Ureter (tissue), 1 donor: ENCODE data around the gene CADM3. TPM values are rescaled to one million over a fixed set of nuclear protein-coding genes. Genes with fewer than 3 reads are reported as not detected.

Experiments
- DNase-seq: peaks from one replicate; pipeline ENCODE4 v3.0.0-alpha.2; 2020; ENCODE audit warnings: low spot score
- total RNA-seq: library from RNA; stranded (reverse); gene quantifications from one replicate; pipeline ENCODE4 v1.2.4, GENCODE V29; 2023
- donor health status: DM: yes; HTN: yes; CAD: no.

The CADM3 gene
- total RNA-seq, 1 donor from 2014 or later: 4.2 TPM

DNA sequence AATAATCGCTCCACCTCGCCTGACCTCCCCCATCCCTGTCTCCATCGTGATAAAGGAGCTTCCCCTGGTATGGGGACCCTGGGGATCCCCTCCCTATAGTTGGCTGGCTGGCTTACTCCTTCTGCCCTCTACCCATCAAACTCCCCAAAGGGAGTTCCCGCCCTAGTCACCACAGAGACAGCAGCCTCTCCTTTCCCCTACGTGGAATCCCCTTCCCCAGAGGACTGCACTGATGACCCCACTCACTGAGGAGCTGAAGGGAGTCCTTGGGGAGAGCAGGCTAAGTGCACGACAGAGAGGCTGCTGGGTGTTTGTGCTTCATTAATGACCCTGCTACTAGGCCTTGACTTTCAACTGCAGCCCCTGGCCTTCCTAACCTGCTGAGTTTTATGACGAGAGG is 1.9 kb downstream of the CADM3 start:
- DNase-seq: no peak

DNA sequence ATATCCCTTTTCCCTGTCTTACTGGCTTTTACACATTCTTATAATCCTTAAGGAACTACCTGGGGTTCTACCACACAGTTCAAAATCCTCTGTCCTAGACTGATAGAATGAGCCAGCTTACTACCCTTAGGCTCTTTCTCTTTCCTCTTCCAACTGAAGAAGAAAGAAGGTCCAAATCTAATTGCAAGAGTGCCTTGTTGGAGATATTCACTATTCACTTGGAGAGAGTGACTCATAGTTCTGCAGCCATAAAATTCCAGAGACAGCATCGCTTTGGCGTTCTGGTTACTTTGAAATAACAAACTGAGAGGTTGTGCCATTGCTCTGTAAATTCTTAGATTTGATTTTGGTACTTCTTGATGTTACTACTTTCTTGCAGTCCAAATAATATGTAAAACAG is 4.2 kb downstream of the CADM3 start:
- no peak for DNase-seq

DNA sequence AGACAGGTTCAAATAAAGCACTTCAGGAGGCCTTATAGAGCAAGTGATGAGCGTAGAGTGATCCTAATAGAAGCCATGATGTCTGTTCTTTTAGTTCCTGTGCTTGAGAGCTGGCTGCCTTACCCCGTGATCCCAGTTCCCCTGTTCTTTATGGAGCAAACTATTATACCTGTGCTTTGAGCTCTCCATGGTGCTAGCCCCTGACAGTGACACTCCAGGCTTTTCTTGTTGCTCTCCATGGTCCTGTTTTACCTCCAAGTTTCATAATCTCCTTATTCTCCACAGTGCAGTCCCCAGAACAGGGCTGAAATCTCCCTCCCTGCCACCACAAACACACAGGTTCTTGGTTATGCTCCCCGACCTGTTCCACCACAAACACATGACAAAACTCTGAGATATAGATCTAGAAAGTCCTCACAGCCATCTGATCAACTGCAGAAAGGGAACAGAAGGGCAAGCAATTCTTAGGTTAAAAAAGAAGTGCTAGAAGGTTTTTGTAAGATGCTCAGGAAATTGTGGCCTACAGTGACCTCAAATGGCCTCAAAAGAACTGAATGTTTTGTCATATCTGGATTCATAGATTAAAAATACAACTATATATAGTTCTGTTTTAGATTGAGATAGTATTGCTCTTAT is 6.0 kb downstream of the CADM3 start:
- DNase-seq: no peak

DNA sequence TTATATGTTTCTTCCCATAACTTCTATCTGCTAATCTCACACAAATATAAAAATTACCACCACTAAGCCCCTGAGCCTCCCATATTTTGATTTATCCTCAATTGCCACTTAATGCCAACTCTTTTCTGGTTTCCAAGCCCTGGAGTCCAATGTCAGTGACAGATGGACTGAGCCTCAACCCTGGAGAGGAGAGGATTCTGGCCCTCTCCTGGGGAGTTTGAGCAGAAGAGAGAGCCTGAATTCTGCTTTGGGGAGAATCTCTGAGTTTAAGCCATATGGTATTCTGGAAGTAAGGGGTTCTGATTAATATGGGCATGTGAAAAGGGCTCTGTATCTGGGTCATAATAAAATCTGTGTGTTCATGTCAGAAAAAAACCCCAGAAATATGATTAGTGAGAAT is 8.5 kb downstream of the CADM3 start:
- DNase-seq: no peak

DNA sequence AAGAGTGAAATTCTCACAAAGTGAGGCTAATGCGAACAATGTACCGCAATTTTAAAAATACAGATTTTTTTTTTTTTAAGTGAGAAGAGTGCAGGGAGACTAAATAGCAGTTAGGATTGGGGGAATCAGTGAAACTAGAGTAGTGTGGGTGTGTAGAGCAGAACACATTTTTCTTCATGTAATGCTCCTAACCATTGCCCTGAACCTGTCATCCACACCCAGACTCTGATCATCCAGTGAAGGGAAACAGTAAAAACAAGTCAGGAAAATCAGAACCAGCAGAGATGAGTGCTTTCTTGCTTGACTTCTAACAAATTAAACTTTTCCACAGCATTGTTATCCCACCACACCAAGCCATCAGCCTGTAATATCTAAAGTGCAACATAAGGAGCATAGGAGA is 9.1 kb downstream of the CADM3 start:
- DNase-seq: no peak

DNA sequence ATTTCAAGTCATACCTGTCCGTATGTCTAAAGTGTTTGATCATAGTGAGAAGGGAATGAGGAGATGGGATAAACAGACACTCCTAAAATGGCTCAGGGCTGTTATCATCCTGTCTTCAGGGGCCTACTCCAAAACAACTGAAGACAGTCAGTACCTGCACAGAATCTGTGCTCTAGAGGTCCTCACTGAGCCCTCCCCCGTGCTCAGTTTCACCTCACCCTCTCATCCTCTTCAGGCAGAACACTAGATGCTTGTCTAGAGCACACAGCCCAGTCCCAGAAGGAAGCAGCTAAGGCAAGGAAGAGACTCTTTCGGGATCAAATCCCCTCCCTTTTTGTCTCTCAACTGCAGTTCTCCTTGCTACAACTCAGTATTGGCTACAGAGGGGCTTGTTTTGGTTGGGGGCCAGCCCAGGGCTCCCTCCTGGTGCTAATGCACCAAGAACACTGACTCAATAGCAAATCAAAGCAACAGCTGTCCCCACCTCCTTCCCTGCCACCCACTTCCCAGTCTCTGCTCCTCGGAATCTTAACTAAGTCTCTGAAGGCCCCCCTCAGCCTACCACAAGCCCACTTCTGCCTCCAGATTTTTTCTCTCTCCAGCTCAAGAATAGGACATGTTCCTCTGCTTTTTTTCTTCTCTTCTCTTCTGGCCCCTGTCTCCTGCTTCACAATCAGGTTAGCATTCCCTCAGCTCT is 10.1 kb downstream of the CADM3 start:
- no peak for DNase-seq

DNA sequence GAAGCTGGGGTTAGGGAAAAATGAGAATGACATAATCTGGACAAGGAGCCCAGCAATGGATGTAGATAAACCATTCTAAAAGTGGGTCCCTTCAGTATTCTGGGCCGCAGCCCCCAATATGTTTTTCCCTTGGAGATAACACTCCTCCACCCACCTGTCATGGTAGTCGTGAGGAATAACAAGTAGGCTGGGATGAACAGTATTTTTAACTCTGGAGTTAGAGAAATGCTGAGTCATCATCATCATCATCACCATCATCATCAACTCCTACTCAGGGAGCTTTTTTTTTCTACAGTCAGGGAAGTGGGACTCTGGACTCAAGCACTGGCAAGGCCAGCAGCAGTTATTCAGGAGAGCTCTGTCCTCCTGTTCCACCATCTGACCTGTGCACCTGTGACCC is 12.8 kb downstream of the CADM3 start:
- no peak for DNase-seq

DNA sequence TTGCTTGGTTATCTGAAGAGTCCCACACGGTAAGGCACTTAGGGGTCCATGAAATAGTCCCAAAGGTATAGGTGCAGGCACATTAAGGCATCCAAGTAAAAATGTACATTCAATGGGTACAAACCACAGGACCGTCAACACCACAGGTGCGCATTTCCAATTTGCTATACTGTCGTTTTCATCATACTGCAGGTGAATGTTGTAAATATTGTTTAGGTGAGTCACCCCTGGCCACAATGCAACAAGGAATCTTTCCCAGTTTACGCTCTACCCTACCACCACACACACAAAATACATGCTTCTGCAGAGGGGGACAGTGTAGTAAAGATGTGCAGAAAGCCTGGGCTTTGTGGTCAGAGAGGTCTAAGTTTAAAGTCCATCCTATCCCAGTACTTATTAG is 13.7 kb downstream of the CADM3 start:
- DNase-seq: no peak

DNA sequence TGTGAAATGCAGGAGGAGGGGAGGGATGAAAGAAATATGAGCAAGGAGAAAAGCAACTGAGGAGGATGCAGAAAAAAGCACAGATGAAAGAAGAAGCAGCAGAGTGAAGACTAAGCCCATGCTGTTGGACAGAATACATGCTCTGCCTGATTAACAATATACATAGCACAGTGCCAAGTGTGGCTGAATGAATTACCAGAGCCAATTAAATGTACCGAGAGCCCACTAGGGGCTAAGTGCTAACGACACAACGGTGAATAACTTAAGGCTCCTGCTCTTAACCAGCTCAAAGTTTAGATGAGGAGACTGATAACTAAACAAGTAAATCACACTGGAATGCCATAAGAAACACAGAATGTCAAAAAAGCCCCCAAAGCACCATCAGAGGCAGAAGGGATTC is 15.6 kb downstream of the CADM3 start:
- no peak for DNase-seq

DNA sequence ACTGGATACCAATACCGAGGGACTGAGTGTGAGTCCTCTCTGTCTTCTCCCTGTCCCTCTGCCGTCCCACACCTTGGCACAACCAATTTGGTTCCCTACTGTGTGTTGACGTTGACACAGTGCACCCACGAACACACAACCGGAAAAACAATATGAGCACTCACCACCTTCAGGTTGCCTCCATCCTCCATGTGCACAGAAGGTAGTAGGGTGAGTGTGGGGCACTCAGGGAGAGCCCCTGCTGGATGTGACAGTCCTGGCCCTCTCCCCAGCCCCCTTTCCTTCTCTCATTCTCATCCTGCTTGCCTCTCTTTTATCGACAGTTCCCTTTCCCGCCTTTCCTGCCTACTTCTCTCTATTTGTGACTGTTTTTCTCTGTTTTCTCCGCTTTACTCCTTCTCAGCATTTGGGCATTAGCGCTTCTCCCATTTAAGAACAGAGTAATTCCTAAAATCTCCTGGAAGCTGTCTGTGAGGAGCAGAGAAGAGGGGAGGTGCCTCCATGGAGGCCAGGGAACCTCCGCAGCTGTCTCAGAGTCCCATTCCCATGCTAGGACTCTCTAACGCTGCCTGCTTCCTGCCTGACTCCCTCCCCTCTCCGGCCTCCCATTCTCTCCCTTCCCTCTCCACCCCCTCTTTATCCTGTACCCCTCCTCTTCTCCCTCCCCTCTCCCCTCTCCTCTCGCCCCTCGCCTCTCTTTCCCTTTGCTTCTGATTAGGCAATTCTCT is 16.4 kb downstream of the CADM3 start:
- no peak for DNase-seq

DNA sequence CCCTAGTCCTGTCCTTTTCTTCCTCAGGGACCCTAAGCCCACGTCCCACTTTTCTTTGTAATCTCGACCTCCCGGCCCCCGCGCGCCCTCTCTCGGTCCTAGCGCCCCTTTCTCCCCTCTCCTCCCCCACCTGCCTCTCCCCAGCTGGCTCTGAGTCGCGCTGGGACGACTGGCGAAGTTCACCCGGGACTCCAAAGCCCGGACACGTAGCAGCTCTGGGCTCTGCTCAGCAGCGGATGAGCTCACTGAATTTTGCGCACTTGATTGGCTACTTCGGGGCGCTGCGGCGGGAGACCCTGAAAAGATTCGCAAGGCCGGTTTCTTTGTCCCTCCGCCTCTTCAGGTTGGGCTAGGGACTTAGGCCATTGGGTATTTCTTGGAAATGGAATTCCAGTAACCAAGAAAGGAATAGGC is 17.0 kb downstream of the CADM3 start:
- no peak for DNase-seq

DNA sequence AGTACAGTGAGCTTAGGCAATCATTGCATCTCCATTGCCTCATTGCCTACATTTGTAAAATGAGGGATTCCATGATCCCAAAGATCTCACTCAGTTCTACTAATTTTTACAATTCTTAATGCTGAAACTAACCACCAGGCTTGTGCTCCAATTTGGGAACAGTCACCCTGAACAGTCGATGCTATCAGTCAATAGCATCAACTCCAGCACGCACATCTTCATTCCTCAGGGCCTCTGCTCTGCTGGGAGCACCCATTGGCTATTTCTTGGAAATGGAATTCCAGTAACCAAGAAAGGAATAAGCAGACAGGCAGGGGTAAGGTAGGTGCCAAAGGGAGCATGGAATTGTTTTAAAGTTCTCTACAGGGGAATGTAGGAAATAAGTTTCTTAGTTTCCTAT is 19.0 kb downstream of the CADM3 start:
- no peak for DNase-seq

DNA sequence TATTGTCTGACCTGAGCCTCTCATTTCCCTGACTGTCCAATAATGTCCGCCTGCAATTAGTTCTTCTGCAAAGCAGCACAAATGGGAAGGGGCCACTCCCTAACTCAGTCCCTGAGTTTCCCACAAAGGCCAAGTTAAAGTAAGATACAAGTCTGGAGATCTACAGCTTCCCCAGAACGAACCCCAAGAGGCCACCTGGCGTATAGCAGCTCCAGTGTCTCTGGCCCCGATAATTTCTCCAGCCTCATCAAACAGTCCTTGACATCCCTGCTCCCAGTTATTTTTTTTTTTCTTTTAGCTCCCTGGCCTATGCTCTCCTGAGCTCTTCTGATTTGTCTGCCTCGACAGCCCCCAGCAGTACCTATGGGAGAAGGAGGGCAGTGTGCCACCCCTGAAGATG is 25.1 kb downstream of the CADM3 start:
- no peak for DNase-seq

DNA sequence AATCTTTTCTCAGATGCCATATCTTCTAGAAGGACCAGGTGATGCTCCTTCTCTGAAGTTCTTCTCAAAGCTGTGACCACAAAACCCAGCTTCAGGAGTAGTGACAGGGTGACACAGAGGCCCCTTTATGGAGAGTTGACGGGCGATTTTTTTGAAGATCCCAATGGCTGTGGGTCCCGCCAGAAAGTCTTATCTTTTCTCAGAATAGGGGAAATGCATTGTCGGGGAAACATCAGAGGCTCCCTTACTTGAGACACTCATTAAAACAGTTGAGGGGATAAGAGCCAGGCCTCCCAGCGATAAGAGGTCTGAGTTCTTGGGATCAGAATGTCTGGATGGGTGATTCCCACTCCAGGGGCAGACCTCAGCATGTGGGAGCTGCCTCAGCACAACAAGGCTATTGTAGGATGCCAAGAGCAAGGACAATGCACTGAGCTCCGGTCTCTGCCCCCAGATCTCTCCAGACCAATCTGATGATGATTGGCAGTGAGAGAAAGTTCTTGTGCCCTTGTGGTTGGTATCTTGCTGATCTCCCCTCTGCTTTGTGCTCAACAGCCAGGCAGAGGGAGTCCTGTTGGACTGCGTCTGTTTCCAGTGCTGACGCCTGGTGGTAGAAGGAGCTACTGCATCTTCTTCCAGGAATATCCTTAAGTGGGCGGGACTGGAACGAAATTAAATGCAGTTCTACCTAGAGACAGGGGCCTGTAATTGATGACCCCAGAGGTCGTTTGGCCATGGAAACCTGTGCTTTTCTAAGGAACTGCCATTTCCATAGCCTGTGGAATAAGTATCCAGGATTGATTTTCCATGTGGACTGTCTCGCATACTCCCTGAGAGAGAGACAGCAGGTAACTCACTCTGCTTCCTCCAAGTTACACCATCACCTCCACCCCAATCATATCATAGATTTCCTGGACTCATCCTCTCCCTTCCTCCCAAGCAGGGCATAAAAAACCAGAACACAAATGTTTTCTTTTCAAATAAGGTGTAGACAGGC is 26.4 kb downstream of the CADM3 start:
- DNase-seq: peak; percentile 68

DNA sequence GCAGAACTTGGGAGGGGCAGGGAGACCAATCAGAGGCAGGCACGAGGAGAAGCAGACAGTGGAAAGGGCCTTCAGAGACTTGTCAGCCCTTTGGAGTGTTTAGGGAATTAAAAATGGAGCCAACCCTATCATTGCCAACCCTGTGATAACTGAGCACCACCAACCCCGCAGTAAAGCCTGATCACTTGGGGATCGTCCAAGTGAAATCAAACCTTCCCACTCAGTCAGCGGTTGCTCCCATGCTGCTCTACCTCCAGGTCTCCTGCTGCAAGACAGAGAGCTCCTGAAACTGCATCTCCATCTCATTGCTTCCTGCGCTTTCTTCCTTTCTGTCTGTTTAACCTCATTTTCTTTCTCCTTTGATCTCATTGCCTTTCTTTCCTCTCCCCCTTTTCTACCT is 28.5 kb downstream of the CADM3 start:
- no peak for DNase-seq

DNA sequence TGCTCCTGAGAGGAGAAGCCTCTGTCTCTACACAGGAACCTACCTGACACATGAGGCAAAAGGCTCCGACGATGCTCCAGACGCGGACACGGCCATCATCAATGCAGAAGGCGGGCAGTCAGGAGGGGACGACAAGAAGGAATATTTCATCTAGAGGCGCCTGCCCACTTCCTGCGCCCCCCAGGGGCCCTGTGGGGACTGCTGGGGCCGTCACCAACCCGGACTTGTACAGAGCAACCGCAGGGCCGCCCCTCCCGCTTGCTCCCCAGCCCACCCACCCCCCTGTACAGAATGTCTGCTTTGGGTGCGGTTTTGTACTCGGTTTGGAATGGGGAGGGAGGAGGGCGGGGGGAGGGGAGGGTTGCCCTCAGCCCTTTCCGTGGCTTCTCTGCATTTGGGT is 29.4 kb downstream of the CADM3 start:
- DNase-seq: no peak

DNA sequence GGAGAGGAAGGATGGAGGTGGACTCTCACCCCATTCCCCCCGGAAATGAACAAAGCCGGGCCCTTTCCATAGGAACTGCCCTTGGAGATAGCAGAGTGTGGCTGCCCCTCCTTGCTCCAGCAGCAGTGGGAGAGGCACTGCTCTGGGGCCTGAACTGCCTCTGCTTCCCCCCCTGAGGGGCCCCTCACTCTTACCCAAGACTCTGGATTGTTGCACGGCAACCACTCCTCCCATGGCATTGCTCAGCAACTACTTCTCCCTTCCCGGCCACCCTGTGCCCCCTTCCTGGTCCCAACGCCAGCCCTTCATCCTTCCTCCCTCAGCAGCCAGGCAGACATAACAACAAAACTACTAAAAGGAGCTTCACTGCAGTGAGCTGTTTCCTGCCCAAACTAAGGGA is 30.2 kb downstream of the CADM3 start:
- no peak for DNase-seq

DNA sequence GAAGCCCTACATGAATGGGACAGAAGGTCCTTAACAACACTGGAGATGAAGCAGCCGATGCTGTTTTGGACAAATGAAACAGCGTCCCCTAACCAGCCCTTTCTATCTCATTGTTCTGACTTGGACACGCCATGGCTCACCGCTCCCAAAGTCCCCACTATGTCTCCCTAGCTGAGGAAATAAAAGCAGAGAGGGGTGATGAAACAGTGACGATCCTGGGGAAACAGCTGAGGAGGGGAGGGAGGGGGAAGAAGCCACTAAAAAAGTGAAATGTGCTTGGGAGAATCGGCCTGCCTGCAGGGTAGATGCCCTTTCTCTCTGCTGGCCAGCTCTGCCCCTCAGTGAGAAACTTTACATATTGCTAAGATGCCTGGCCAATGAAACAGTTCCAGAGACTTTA is 32.2 kb downstream of the CADM3 start:
- DNase-seq: no peak

DNA sequence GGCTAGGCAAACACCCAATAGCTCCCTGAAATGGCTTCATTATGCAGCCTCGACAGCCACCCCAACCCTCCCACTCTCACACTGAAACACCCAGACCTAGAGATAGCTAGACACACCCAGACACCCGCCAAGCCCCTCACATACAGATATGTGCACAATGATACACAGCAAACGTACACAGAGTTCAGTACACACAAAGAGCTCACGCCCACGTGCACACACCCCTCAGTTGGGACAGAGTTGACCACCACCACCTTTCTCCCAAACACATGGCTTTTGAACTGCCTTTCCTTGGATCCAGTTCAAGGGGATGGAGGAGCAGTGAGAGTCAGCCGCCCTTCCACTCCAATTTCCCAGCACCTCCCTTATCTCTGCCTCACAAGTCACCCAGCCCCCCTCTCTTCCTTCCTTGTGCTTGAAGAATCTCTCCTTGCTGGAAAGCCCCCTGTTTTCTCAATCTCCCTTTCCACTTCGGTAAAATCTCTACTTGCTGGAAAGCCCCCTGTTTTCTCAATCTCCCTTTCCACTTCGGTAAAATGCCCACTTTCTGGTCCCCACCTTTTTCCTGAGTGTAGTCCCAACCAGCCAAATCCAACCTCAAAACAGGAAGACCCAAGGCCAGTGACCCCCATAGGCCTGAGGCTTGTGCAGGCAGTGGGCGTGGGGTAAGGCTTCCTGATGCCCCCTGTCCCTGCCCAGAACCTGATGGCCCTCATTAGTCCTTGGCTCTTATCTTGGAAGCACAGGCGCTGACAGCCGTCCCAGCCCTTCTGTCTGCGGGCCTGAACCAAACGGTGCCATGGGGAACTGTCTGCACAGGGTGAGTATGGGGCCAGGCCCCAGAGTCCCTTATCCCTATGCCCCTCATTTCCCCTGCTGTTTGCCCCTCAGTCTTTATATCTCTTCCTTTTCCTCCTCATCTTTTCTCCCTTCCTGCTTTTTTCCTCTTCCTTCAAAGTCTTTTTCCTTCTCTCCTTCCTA is 33.0 kb downstream of the CADM3 start, which contains the start of gene ACKR1:
TSS of gene ACKR1 (plus strand) at position 715 of the 981 bp plus-strand sequence. CDS start at position 800, 85 bp downstream.
- DNase-seq: no peak

DNA sequence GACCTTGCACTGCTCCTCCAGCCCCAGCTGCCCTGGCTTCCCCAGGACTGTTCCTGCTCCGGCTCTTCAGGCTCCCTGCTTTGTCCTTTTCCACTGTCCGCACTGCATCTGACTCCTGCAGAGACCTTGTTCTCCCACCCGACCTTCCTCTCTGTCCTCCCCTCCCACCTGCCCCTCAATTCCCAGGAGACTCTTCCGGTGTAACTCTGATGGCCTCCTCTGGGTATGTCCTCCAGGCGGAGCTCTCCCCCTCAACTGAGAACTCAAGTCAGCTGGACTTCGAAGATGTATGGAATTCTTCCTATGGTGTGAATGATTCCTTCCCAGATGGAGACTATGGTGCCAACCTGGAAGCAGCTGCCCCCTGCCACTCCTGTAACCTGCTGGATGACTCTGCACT is 33.8 kb downstream of the CADM3 start:
- no peak for DNase-seq

DNA sequence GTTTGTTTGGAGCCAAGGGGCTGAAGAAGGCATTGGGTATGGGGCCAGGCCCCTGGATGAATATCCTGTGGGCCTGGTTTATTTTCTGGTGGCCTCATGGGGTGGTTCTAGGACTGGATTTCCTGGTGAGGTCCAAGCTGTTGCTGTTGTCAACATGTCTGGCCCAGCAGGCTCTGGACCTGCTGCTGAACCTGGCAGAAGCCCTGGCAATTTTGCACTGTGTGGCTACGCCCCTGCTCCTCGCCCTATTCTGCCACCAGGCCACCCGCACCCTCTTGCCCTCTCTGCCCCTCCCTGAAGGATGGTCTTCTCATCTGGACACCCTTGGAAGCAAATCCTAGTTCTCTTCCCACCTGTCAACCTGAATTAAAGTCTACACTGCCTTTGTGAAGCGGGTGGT is 34.7 kb downstream of the CADM3 start:
- no peak for DNase-seq
